HepG2 (cell line): ENCODE measurements around the gene SPATA25. TPM values are rescaled to one million over a fixed set of nuclear protein-coding genes. Genes with fewer than 3 reads are reported as not detected.

Experiments
- ARID2 ChIP-seq: sonication (generic); formaldehyde crosslinking; IDR thresholded peaks from 2 replicates; pipeline ENCODE4 v1.8.1; 2022; ENCODE audit warnings: mild to moderate bottlenecking, missing genetic modification reagents, borderline replicate concordance
- MTA3 ChIP-seq: sonication (generic); formaldehyde crosslinking; IDR thresholded peaks from 2 replicates; pipeline ENCODE4 v1.4.0; 2020; ENCODE audit warnings: missing genetic modification reagents
- NONO ChIP-seq, 2 experiments: fragments of 450-650 bp in 1 of 2; sonication (generic) in 1 of 2; formaldehyde crosslinking in 1 of 2; IDR thresholded peaks in 1 of 2; conservative IDR thresholded peaks in 1 of 2; 2 replicates each; pipeline versions ENCODE4 v1.6.1 to v1.8.0; 2017 to 2022; ENCODE audit warnings: mild to moderate bottlenecking in 1 of 2, missing genetic modification reagents in 1 of 2, moderate library complexity in 1 of 2
- PRDM10 ChIP-seq: sonication (generic); formaldehyde crosslinking; IDR thresholded peaks from 2 replicates; pipeline ENCODE4 v1.4.0; 2020; ENCODE audit warnings: low read depth, missing genetic modification reagents
- U2AF2 ChIP-seq: fragments of 200-400 bp; formaldehyde crosslinking; IDR thresholded peaks from 2 replicates; pipeline ENCODE4 v1.6.1; 2017; ENCODE audit warnings: low read depth, mild to moderate bottlenecking, low read length
- XBP1 ChIP-seq: sonication (generic); formaldehyde crosslinking; IDR thresholded peaks from 2 replicates; pipeline ENCODE4 v1.5.0; 2020; ENCODE audit warnings: missing genetic modification reagents
- ZBTB3 ChIP-seq: sonication (generic); formaldehyde crosslinking; IDR thresholded peaks from 2 replicates; pipeline ENCODE4 v1.4.0; 2020; ENCODE audit warnings: low read depth, mild to moderate bottlenecking, moderate library complexity, missing genetic modification reagents, borderline replicate concordance
- ZFP36L1 ChIP-seq: sonication (generic); formaldehyde crosslinking; IDR thresholded peaks from 2 replicates; pipeline ENCODE4 v1.8.0; 2022; ENCODE audit warnings: mild to moderate bottlenecking, missing genetic modification reagents, moderate library complexity
- ZMAT3 ChIP-seq: sonication (generic); formaldehyde crosslinking; conservative IDR thresholded peaks from 2 replicates; pipeline ENCODE4 v1.7.0; 2021; ENCODE audit warnings: missing genetic modification reagents
- ZNF343 ChIP-seq: sonication (generic); formaldehyde crosslinking; IDR thresholded peaks from 2 replicates; pipeline ENCODE4 v1.4.0; 2020; ENCODE audit warnings: mild to moderate bottlenecking, missing genetic modification reagents
- ZNF670 ChIP-seq: sonication (generic); formaldehyde crosslinking; IDR thresholded peaks from 2 replicates; pipeline ENCODE4 v1.8.0; 2022; ENCODE audit warnings: mild to moderate bottlenecking, missing genetic modification reagents, borderline replicate concordance
- ZNF839 ChIP-seq: sonication (generic); formaldehyde crosslinking; IDR thresholded peaks from 2 replicates; pipeline ENCODE4 v1.4.0; 2020; ENCODE audit warnings: missing genetic modification reagents, mild to moderate bottlenecking, borderline replicate concordance
- ZSCAN20 ChIP-seq: sonication (generic); formaldehyde crosslinking; IDR thresholded peaks from 2 replicates; pipeline ENCODE4 v1.4.0; 2020; ENCODE audit warnings: missing genetic modification reagents, mild to moderate bottlenecking, borderline replicate concordance
- polyA plus RNA-seq, 8 experiments: library from polyadenylated mRNA; depleted of rRNA in 3 of 8; stranded (reverse) in 7 of 8; unstranded in 1 of 8; fragments of >200 nt; fragmentation: Illumina TruSeq in 4 of 8; extraction: Trizol in 4 of 8; gene quantifications; 2 replicates each; pipeline versions ENCODE4 v1.2.1 to v1.2.3, GENCODE V29; 2011 to 2016; ENCODE audit warnings: low read depth in 4 of 8, missing spikeins in 1 of 8, mixed read lengths in 1 of 8; ENCODE audit not compliant: insufficient read depth in 1 of 8
- total RNA-seq, 5 experiments: library from RNA; depleted of rRNA; stranded (reverse); fragments of >200 nt; fragmentation: Illumina TruSeq; extraction: Trizol; gene quantifications; 2 replicates each; pipeline ENCODE4 v1.2.3, GENCODE V29; 2016; ENCODE audit warnings: low read depth in 1 of 5
- TF ChIP-seq, protein P1 (sequence below): sonication (generic); formaldehyde crosslinking; IDR thresholded peaks from 2 replicates; pipeline ENCODE4 v1.5.1; 2020; ENCODE audit warnings: mild to moderate bottlenecking, missing genetic modification reagents
- TF ChIP-seq, protein P2 (sequence below): sonication (generic); formaldehyde crosslinking; IDR thresholded peaks from 2 replicates; pipeline ENCODE4 v1.8.1; 2023; ENCODE audit warnings: mild to moderate bottlenecking, missing genetic modification reagents
- TF ChIP-seq, protein P3 (sequence below): sonication (generic); formaldehyde crosslinking; IDR thresholded peaks from 2 replicates; pipeline ENCODE4 v1.5.1; 2020; ENCODE audit warnings: missing genetic modification reagents, mild to moderate bottlenecking, borderline replicate concordance

Gene SPATA25
- total and polyA plus RNA-seq, 2 of the 13 experiments (the other 11 are each of a cell fraction or from before 2014, with no cell fraction given): 4.8 to 7.6 TPM

DNA sequence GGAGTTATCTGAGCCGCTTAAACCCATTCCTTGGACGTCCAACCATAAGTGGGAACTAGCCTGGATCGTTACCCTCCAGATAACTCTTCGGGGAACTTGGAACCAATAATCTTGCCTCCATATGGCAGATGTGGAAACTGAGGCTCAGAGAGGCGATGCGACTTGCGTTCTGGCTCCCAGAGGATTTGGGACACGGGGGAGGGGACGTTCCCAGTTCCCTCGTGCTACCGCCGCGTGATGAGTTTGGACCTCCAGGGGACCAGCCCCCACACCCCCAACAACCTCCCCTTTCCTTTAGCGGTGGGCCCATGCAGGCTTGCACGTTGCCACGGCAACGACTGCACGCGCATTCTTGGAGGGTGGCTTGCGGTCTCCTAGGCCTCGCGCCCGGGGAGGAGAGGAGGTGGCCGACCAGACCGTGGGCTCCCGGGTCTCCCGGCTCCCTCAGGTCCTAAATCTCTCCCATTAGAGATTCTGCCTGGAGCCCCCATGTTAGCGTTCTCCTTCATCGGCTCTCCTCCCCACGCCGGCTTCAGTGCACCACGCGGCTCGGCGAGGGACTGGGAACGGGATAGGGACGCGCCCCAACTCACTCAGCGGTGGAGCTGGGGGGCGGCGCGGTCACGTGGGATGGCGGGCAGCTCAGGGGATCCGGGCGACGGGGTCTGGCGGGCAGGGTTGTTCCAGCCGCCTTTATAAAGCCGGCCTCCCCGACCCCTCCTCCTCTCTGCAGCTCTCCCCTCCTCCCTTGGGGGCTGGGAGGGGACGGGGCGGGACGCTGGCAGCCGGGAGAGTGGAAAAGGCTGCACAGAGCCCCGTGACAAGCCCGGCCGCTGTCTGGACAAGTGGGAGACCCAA, 24.3 kb upstream of the SPATA25 start, which contains the start of gene PLTP (continued):
- TF ChIP-seq ZMAT3 (no peak), U2AF2 (0 out of 2 replicates have a peak, but pooled peaks have one; percentile 86), XBP1 (no peak), PRDM10 (no peak), ARID2 (CRISPR knock-in tag) (peak; percentile 58; the same call in 1 of the 2 replicates), ZFP36L1 (CRISPR knock-in tag) (no peak), ZNF839 (CRISPR knock-in tag) (no peak), ZSCAN20 (CRISPR knock-in tag) (no peak), ZNF343 (CRISPR knock-in tag) (peak; percentile 53; the same call in 1 of the 2 replicates), MTA3 (CRISPR knock-in tag) (no peak), ZBTB3 (CRISPR knock-in tag) (peak; percentile 37; the same call in 1 of the 2 replicates), NONO (IDR thresholded peaks at IDR 0.05) (no peak), NONO (CRISPR knock-in tag; conservative IDR thresholded peaks at IDR 0.05) (no peak; the same call in 1 of the 2 replicates), ZNF670 (CRISPR knock-in tag) (0 out of 2 replicates have a peak, but pooled peaks have one; percentile 39)
- TF ChIP-seq, protein P1, sequence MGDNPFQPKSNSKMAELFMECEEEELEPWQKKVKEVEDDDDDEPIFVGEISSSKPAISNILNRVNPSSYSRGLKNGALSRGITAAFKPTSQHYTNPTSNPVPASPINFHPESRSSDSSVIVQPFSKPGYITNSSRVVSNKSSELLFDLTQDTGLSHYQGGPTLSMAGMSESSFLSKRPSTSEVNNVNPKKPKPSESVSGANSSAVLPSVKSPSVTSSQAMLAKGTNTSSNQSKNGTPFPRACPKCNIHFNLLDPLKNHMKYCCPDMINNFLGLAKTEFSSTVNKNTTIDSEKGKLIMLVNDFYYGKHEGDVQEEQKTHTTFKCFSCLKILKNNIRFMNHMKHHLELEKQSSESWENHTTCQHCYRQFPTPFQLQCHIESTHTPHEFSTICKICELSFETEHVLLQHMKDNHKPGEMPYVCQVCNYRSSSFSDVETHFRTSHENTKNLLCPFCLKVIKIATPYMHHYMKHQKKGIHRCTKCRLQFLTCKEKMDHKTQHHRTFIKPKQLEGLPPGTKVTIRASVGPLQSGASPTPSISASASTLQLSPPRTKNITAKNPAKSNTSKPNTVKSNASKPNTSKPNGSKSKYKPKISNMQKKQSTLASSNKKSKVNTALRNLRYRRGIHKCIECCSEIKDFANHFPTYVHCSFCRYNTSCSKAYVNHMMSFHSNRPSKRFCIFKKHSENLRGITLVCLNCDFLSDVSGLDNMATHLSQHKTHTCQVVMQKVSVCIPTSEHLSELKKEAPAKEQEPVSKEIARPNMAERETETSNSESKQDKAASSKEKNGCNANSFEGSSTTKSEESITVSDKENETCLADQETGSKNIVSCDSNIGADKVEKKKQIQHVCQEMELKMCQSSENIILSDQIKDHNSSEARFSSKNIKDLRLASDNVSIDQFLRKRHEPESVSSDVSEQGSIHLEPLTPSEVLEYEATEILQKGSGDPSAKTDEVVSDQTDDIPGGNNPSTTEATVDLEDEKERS: peak; percentile 86; the same call in 1 of the 2 replicates
- TF ChIP-seq, protein P2, sequence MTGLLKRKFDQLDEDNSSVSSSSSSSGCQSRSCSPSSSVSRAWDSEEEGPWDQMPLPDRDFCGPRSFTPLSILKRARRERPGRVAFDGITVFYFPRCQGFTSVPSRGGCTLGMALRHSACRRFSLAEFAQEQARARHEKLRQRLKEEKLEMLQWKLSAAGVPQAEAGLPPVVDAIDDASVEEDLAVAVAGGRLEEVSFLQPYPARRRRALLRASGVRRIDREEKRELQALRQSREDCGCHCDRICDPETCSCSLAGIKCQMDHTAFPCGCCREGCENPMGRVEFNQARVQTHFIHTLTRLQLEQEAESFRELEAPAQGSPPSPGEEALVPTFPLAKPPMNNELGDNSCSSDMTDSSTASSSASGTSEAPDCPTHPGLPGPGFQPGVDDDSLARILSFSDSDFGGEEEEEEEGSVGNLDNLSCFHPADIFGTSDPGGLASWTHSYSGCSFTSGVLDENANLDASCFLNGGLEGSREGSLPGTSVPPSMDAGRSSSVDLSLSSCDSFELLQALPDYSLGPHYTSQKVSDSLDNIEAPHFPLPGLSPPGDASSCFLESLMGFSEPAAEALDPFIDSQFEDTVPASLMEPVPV (CRISPR knock-in tag): peak; percentile 70; the same call in 1 of the 2 replicates
- TF ChIP-seq, protein P3, sequence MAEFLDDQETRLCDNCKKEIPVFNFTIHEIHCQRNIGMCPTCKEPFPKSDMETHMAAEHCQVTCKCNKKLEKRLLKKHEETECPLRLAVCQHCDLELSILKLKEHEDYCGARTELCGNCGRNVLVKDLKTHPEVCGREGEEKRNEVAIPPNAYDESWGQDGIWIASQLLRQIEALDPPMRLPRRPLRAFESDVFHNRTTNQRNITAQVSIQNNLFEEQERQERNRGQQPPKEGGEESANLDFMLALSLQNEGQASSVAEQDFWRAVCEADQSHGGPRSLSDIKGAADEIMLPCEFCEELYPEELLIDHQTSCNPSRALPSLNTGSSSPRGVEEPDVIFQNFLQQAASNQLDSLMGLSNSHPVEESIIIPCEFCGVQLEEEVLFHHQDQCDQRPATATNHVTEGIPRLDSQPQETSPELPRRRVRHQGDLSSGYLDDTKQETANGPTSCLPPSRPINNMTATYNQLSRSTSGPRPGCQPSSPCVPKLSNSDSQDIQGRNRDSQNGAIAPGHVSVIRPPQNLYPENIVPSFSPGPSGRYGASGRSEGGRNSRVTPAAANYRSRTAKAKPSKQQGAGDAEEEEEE (CRISPR knock-in tag): no peak
